PC-3 (cell line): Measurements from ENCODE around the gene MET. TPM values are rescaled to one million over a fixed set of nuclear protein-coding genes. Genes with fewer than 3 reads are reported as not detected.

ENCODE experiments used
- ATAC-seq: fragments of 200-7000 bp; cut with Tn5 transposase; 2 replicates; pipeline ENCODE4 v1.9.1; 2020; ENCODE audit warnings: mild to moderate bottlenecking, moderate library complexity
- BruUV-seq: library from RNA; stranded (reverse); fragments of 400-500 nt; replicated peaks from 2 replicates; lab custom pipeline; 2021; lab: Mats Ljungman, UMichigan
- CTCF ChIA-PET: fragments of 300-600 bp; sonication (Branson Sonifier 250); formaldehyde crosslinking; loops from one replicate; lab custom pipeline; 2022; ENCODE audit warnings: antibody characterized with exemption; lab: Charles Lee
- POLR2A ChIA-PET: fragments of 300-600 bp; sonication (Branson Sonifier 250); formaldehyde crosslinking; loops from one replicate; lab custom pipeline; 2022; ENCODE audit warnings: antibody characterized with exemption; ENCODE audit not compliant: unreplicated experiment; lab: Charles Lee
- DNase-seq: peaks from one replicate; pipeline ENCODE4 v3.0.0-alpha.2; 2015
- H2AFZ ChIP-seq: fragments of 300-600 bp; sonication (generic); 2 replicates; pipeline ENCODE4 v1.6.0; 2016; ENCODE audit warnings: antibody characterized with exemption, low read length
- H3F3A ChIP-seq: fragments of 300-600 bp; sonication (generic); one replicate; pipeline ENCODE4 v1.6.0; 2017; ENCODE audit warnings: antibody characterized with exemption, low read length, control low read depth, mild to moderate bottlenecking; ENCODE audit not compliant: unreplicated experiment
- H3K27ac ChIP-seq: fragments of 300-600 bp; sonication (generic); 2 replicates; pipeline ENCODE4 v1.5.1; 2016; ENCODE audit warnings: mild to moderate bottlenecking, low read length
- H3K27me3 ChIP-seq: fragments of 300-600 bp; sonication (generic); 2 replicates; pipeline ENCODE4 v1.6.1; 2016; ENCODE audit warnings: low read length, mixed read lengths
- H3K36me3 ChIP-seq: fragments of 300-600 bp; sonication (generic); 2 replicates; pipeline ENCODE4 v1.6.1; 2016; ENCODE audit warnings: low read depth, mixed run types, low read length, mixed read lengths
- H3K4me1 ChIP-seq: fragments of 300-600 bp; sonication (generic); 2 replicates; pipeline ENCODE4 v1.5.1; 2016; ENCODE audit warnings: low read length; ENCODE audit not compliant: insufficient read depth
- H3K4me2 ChIP-seq: fragments of 300-600 bp; sonication (generic); 2 replicates; pipeline ENCODE4 v1.6.0; 2016; ENCODE audit warnings: low read length
- H3K4me3 ChIP-seq: fragments of 300-600 bp; sonication (generic); 2 replicates; pipeline ENCODE4 v1.5.1; 2016; ENCODE audit warnings: mild to moderate bottlenecking, low read length, mixed read lengths
- H3K79me2 ChIP-seq: fragments of 300-600 bp; sonication (generic); 2 replicates; pipeline ENCODE4 v1.6.1; 2017; ENCODE audit warnings: low read length, mixed read lengths
- H3K9ac ChIP-seq: fragments of 300-600 bp; sonication (generic); 2 replicates; pipeline ENCODE4 v1.6.0; 2016; ENCODE audit warnings: mild to moderate bottlenecking, low read length
- H3K9me2 ChIP-seq: fragments of 300-600 bp; sonication (generic); replicated peaks from 2 replicates; pipeline ENCODE4 v1.6.1; 2016; ENCODE audit warnings: mixed run types, low read length, mixed read lengths
- H3K9me3 ChIP-seq: fragments of 300-600 bp; sonication (generic); 2 replicates; pipeline ENCODE4 v1.6.1; 2016; ENCODE audit warnings: low read length, mixed read lengths
- H4K20me1 ChIP-seq: fragments of 300-600 bp; sonication (generic); 2 replicates; pipeline ENCODE4 v1.6.1; 2016; ENCODE audit warnings: low read length, mixed read lengths
- EZH2 ChIP-seq: fragments of 300-600 bp; sonication (generic); IDR thresholded peaks from one replicate; pipeline ENCODE4 v1.6.1; 2017; ENCODE audit warnings: antibody characterized with exemption, mild to moderate bottlenecking, low read length; ENCODE audit not compliant: unreplicated experiment
- EZH2phosphoT487 ChIP-seq: fragments of 300-600 bp; sonication (generic); IDR thresholded peaks from 2 replicates; pipeline ENCODE4 v1.6.1; 2018; ENCODE audit warnings: mild to moderate bottlenecking, antibody characterized with exemption, low read length, borderline replicate concordance
- intact Hi-C: fragments of 100-400 bp; cut with micrococcal nuclease; formaldehyde crosslinking; loops from 2 replicates; pipeline ENCODE4 v1.9.0; 2023
- total RNA-seq: library from RNA; depleted of rRNA; stranded (reverse); fragments of >200 nt; gene quantifications from 2 replicates; pipeline ENCODE4 v1.2.3, GENCODE V29; 2014
- TF ChIP-seq, protein P1 (sequence below): fragments of 300-600 bp; sonication (generic); conservative IDR thresholded peaks from 2 replicates; pipeline ENCODE4 v1.5.1; 2017; ENCODE audit warnings: antibody characterized with exemption, low read depth, mild to moderate bottlenecking, low read length

Gene MET
- total RNA-seq, 1 experiment from 2014 or later: 118 TPM

DNA sequence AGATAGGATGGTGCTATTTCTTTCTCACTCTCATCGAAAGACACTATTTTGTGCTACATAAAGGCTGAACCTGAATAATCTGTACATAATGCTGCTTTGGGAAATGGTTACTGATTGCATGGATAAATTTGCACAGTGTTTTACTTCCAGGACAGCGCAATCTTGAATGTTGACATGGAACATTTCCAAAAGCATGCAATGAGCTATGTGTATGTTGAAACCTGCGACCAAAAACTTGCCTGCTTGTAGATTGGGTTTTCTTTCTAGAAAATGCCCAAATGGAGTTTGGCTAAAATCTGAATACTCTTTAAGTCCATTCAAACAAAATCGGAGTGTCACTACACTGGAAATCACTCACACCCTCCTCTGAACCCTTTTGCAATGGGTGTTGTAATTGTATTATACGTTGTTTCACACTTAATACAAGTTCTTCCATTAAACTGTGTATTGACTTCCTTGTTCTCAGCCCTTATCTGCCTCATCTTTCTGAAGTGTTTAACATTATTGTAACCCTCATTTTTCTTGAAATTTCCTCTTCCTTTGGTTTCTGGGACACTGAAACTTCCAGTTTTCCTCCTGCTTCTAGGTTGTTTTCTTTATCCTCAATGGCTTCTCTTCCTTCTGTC, 116.7 kb downstream of the MET start:
- ChIA-PET POLR2A (no interaction called here), CTCF (interaction anchor here (0.6 kb wide), 1 partner anchor 117 kb away, joined by 3 read pairs; no protein-coding TSS in a partner anchor)
- no TSS peak for BruUV-seq
- ATAC-seq (no peak), DNase-seq (no peak)
- no peaks in the 10 kb centered on the region for H3K79me2 ChIP-seq
- peaks cover 9% of the 10 kb centered on the region; the same call in 1 of the 2 replicates for H3K4me1 ChIP-seq
- H3K4me2 ChIP-seq: no peak overlapping the region
- H3F3A ChIP-seq: no peaks in the 10 kb centered on the region
- intact Hi-C loops: no loop called here
- TF ChIP-seq, protein P1, sequence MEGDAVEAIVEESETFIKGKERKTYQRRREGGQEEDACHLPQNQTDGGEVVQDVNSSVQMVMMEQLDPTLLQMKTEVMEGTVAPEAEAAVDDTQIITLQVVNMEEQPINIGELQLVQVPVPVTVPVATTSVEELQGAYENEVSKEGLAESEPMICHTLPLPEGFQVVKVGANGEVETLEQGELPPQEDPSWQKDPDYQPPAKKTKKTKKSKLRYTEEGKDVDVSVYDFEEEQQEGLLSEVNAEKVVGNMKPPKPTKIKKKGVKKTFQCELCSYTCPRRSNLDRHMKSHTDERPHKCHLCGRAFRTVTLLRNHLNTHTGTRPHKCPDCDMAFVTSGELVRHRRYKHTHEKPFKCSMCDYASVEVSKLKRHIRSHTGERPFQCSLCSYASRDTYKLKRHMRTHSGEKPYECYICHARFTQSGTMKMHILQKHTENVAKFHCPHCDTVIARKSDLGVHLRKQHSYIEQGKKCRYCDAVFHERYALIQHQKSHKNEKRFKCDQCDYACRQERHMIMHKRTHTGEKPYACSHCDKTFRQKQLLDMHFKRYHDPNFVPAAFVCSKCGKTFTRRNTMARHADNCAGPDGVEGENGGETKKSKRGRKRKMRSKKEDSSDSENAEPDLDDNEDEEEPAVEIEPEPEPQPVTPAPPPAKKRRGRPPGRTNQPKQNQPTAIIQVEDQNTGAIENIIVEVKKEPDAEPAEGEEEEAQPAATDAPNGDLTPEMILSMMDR: no peak
- TF ChIP-seq EZH2phosphoT487 (no peak), EZH2 (no peak)
- no peak overlapping the region for H3K9ac ChIP-seq
- H3K27ac ChIP-seq: no peak overlapping the region
- peaks cover 46% of the 10 kb centered on the region for H3K36me3 ChIP-seq
- H3K9me2 ChIP-seq: no peaks in the 10 kb centered on the region
- no peaks in the 10 kb centered on the region for H3K9me3 ChIP-seq
- no peak overlapping the region for H3K4me3 ChIP-seq
- H2AFZ ChIP-seq: no peak overlapping the region
- H3K27me3 ChIP-seq: no peaks in the 10 kb centered on the region
- no peaks in the 10 kb centered on the region for H4K20me1 ChIP-seq

DNA sequence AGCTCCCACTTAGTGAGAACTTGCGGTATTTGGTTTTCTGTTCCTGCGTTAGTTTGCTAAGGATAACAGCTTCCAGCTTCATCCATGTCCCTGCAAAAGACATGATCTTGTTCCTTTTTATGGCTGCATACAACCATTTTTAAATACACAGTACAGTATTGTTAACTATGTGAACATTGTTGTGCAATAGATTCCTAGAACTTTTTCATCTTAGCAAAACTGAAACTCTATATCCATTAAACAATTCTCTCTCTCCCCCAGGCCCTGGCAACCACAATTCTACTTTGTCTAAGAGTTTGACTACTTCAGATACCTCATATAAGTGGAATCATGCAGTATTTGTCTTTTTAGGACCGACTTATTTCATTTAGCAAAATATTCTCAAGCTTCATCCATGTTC, 118.0 kb downstream of the MET start:
- ATAC-seq (no peak), DNase-seq (no peak)
- no peaks in the 10 kb centered on the region for H3K27me3 ChIP-seq
- TF ChIP-seq, protein P1: no peak
- TF ChIP-seq EZH2phosphoT487 (no peak), EZH2 (no peak)
- POLR2A ChIA-PET: no interaction called here
- H2AFZ ChIP-seq: no peak overlapping the region
- no peak overlapping the region for H3K9ac ChIP-seq
- peaks cover 9% of the 10 kb centered on the region; the same call in 1 of the 2 replicates for H3K4me1 ChIP-seq
- H3K9me3 ChIP-seq: no peaks in the 10 kb centered on the region
- no peaks in the 10 kb centered on the region for H3F3A ChIP-seq
- H3K79me2 ChIP-seq: no peaks in the 10 kb centered on the region
- CTCF ChIA-PET: no interaction called here
- no peak overlapping the region for H3K27ac ChIP-seq
- intact Hi-C loops: no loop called here
- H3K4me2 ChIP-seq: no peak overlapping the region
- no peaks in the 10 kb centered on the region for H3K9me2 ChIP-seq
- H3K36me3 ChIP-seq: peaks cover 39% of the 10 kb centered on the region
- no TSS peak for BruUV-seq
- no peaks in the 10 kb centered on the region for H4K20me1 ChIP-seq
- no peak overlapping the region for H3K4me3 ChIP-seq

DNA sequence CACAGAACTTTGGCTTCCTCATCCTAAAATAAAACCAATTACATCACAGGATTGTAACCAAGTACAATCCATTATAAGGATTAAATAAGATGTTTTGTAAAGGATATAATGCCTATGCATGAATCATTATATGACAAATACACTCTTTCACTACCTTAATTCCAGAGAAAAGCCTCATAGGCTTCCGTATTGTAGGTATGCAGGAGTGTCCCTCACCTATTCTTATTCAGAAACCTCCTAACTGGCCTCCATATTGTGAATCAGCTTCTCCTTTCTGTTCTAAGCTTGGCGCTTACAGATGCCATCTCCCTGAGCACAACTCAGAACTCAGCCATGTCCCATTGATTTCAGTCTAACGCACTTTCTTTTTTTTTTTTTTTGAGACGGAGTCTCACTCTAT, 120.8 kb downstream of the MET start:
- no peaks in the 10 kb centered on the region for H3K9me3 ChIP-seq
- POLR2A ChIA-PET: no interaction called here
- ATAC-seq (no peak), DNase-seq (no peak)
- no peak overlapping the region for H3K9ac ChIP-seq
- H3K27me3 ChIP-seq: no peaks in the 10 kb centered on the region
- H3K4me1 ChIP-seq: peaks cover 12% of the 10 kb centered on the region
- peaks cover 48% of the 10 kb centered on the region for H3K36me3 ChIP-seq
- no TSS peak for BruUV-seq
- H3K9me2 ChIP-seq: no peaks in the 10 kb centered on the region
- TF ChIP-seq EZH2phosphoT487 (no peak), EZH2 (no peak)
- TF ChIP-seq, protein P1: no peak
- intact Hi-C loops: no loop called here
- CTCF ChIA-PET: no interaction called here
- H3K4me3 ChIP-seq: no peak overlapping the region
- no peaks in the 10 kb centered on the region for H3K79me2 ChIP-seq
- no peak overlapping the region for H2AFZ ChIP-seq
- H3F3A ChIP-seq: no peaks in the 10 kb centered on the region
- H4K20me1 ChIP-seq: no peaks in the 10 kb centered on the region
- no peak overlapping the region for H3K4me2 ChIP-seq
- no peak overlapping the region for H3K27ac ChIP-seq
